Stimulated activated CD4-positive, alpha-beta T cell treated with anti-CD3 and anti-CD28 coated beads, Interleukin-1b, Interleukin-23, amount 100 ng/mL, for 24 hours (primary cell): ENCODE results near the gene SLC26A2.

Experiments used
- DNase-seq, 4 experiments: peaks; one replicate each; pipeline ENCODE4 v3.0.0-alpha.2; 2020; ENCODE audit warnings: low read depth in 4 of 4, low spot score in 1 of 4

The SLC26A2 gene

GRCh38 chr5:149961186-149961685, 678 bp downstream of the SLC26A2 start:
- DNase-seq = no peak

- DNase-seq = no peak
Observed at GRCh38 chr5:149961957-149962409, 1.4 kb downstream of the SLC26A2 start.

GRCh38 chr5:149962601-149963300, 2.2 kb downstream of the SLC26A2 start:
- DNase-seq = no peak

GRCh38 chr5:149963729-149964128, 3.2 kb downstream of the SLC26A2 start:
- DNase-seq = no peak

- DNase-seq = no peak
Observed at GRCh38 chr5:149966946-149967345, 6.4 kb downstream of the SLC26A2 start.

- DNase-seq = no peak
Observed at GRCh38 chr5:149969181-149969930, 8.8 kb downstream of the SLC26A2 start.

GRCh38 chr5:149975409-149975808, 14.9 kb downstream of the SLC26A2 start:
- no peak for DNase-seq

GRCh38 chr5:149979896-149980295, 19.3 kb downstream of the SLC26A2 start:
- no peak for DNase-seq

- no peak for DNase-seq
Observed at GRCh38 chr5:149981206-149981605, 20.6 kb downstream of the SLC26A2 start.

- DNase-seq = no peak
Observed at GRCh38 chr5:149982505-149982904, 21.9 kb downstream of the SLC26A2 start.

GRCh38 chr5:149988126-149988525, 27.6 kb downstream of the SLC26A2 start:
- DNase-seq = no peak

GRCh38 chr5:149990518-149991376, 30.2 kb downstream of the SLC26A2 start:
- peak in 3 of 4 experiments; percentile 28 to 48 (median 28) for DNase-seq

- no peak for DNase-seq
Observed at GRCh38 chr5:149993471-149993870, 32.9 kb downstream of the SLC26A2 start.

- no peak for DNase-seq
Observed at GRCh38 chr5:149995385-149996204, 35.0 kb downstream of the SLC26A2 start.

GRCh38 chr5:149996205-149996890, 35.8 kb downstream of the SLC26A2 start:
- DNase-seq = no peak

GRCh38 chr5:149998281-149998680, 37.7 kb downstream of the SLC26A2 start:
- DNase-seq = no peak

GRCh38 chr5:149999359-149999758, 38.8 kb downstream of the SLC26A2 start:
- no peak for DNase-seq

GRCh38 chr5:149999866-150000255, 39.3 kb downstream of the SLC26A2 start:
- no peak for DNase-seq

GRCh38 chr5:150000256-150000989, 39.9 kb downstream of the SLC26A2 start, which contains the start of the genes HMGXB3 and TIGD6:
Gene HMGXB3, plus strand, starts transcription at chr5:150000739. Its CDS starts 4,114 bp downstream, at chr5:150004853.
Gene TIGD6, minus strand, starts transcription at chr5:150000654. Its CDS starts 4,306 bp downstream, at chr5:149996348.
- DNase-seq = peak; percentile 67 to 85 (median 77)
